Measurements from ENCODE around the gene TMA7.

GRCh38 chr3:48463703-48464102, 23.6 kb downstream of the TMA7 start:
- TF ChIP-seq SKIL (CRISPR knock-in tag; IDR thresholded peaks at IDR 0.05; ENCODE audit: borderline replicate concordance): no peak
- TF ChIP-seq ZNF850 (CRISPR knock-in tag; conservative IDR thresholded peaks at IDR 0.05): no peak
- no peak for TF ChIP-seq ZNF274 (CRISPR knock-in tag; IDR thresholded peaks at IDR 0.05)
- TF ChIP-seq CTCF (CRISPR knock-in tag; IDR thresholded peaks at IDR 0.05): no peak
- TF ChIP-seq GABPA (IDR thresholded peaks at IDR 0.05; ENCODE audit: low read depth, low read length): no peak
- no peak for TF ChIP-seq GABPA (CRISPR knock-in tag; IDR thresholded peaks at IDR 0.05; ENCODE audit: low read depth)
- TF ChIP-seq ZNF646 (CRISPR knock-in tag; IDR thresholded peaks at IDR 0.05): no peak
- TF ChIP-seq ZNF263 (CRISPR knock-in tag; IDR thresholded peaks at IDR 0.05): no peak
- no peak for TF ChIP-seq FOXP1 (IDR thresholded peaks at IDR 0.05)
- TF ChIP-seq FOXP1 (CRISPR knock-in tag; IDR thresholded peaks at IDR 0.05): no peak
- no peak for TF ChIP-seq HCFC1 (IDR thresholded peaks at IDR 0.05; ENCODE audit: low read depth, low read length)
- TF ChIP-seq KLF16 (CRISPR knock-in tag; IDR thresholded peaks at IDR 0.05): no peak
